HEK293 (cell line): ENCODE data around the gene CYREN.

Source experiments
- CTCF ChIA-PET: fragments of 350-600 bp; formaldehyde crosslinking; extraction: SDS; loops from one replicate; lab custom pipeline; 2021; ENCODE audit warnings: antibody characterized with exemption; lab: Yijun Ruan, JAX
- POLR2A ChIA-PET: fragments of 300-600 bp; formaldehyde crosslinking; extraction: SDS; loops from one replicate; lab custom pipeline; 2020; ENCODE audit warnings: antibody characterized with exemption, inconsistent platforms; lab: Yijun Ruan, JAX
- H3K27ac ChIP-seq: fragments of 200-500 bp; sonication (Bioruptor generic); 2 replicates; pipeline ENCODE4 v1.5.1; 2014; ENCODE audit warnings: low read depth, low read length, control low read depth, inconsistent platforms; ENCODE audit errors: extremely low read depth
- H3K36me3 ChIP-seq, 2 experiments: fragments of 200-500 bp in 1 of 2; sonication (Bioruptor generic) in 1 of 2; 1 replicate in 1 of 2; 2 replicates in 1 of 2; pipeline ENCODE4 v1.5.1; 2014 to 2017; ENCODE audit warnings: inconsistent platforms in 2 of 2, low read length in 2 of 2; ENCODE audit not compliant: control insufficient read depth in 2 of 2, insufficient read depth in 1 of 2
- H3K4me1 ChIP-seq: fragments of 200-500 bp; sonication (Bioruptor generic); 2 replicates; pipeline ENCODE4 v1.5.1; 2014; ENCODE audit warnings: mild to moderate bottlenecking, low read length, inconsistent platforms; ENCODE audit not compliant: control insufficient read depth, insufficient read depth
- H3K4me3 ChIP-seq: 2 replicates; pipeline ENCODE4 v1.5.1; 2011; ENCODE audit warnings: low read depth, mild to moderate bottlenecking, control low read depth, low read length, moderate library complexity
- H3K9me3 ChIP-seq: fragments of 200-500 bp; sonication (Bioruptor generic); 2 replicates; pipeline ENCODE4 v1.5.1; 2014; ENCODE audit warnings: low read depth, low read length, inconsistent platforms; ENCODE audit not compliant: control insufficient read depth, insufficient read depth
- GLIS2 ChIP-seq: fragments of 450-650 bp; formaldehyde crosslinking; IDR thresholded peaks from 2 replicates; pipeline ENCODE4 v1.5.1; 2016; ENCODE audit warnings: missing biosample characterization, missing genetic modification characterization
- KLF9 ChIP-seq: fragments of 450-650 bp; formaldehyde crosslinking; IDR thresholded peaks from 2 replicates; pipeline ENCODE4 v1.5.1; 2016; ENCODE audit warnings: missing biosample characterization, missing genetic modification characterization, low read depth
- ZNF10 ChIP-seq: fragments of 450-650 bp; formaldehyde crosslinking; IDR thresholded peaks from 2 replicates; pipeline ENCODE4 v1.5.1; 2017; ENCODE audit warnings: missing biosample characterization, missing genetic modification characterization
- ZNF112 ChIP-seq: fragments of 450-650 bp; formaldehyde crosslinking; IDR thresholded peaks from 2 replicates; pipeline ENCODE4 v1.5.0; 2017; ENCODE audit warnings: missing biosample characterization, missing genetic modification characterization
- ZNF202 ChIP-seq: fragments of 450-650 bp; formaldehyde crosslinking; IDR thresholded peaks from 2 replicates; pipeline ENCODE4 v1.5.1; 2016; ENCODE audit warnings: missing biosample characterization, missing genetic modification characterization, borderline replicate concordance
- ZNF23 ChIP-seq: fragments of 450-650 bp; formaldehyde crosslinking; IDR thresholded peaks from 2 replicates; pipeline ENCODE4 v1.5.1; 2016; ENCODE audit warnings: missing biosample characterization, missing genetic modification characterization, borderline replicate concordance
- ZNF335 ChIP-seq: fragments of 450-650 bp; formaldehyde crosslinking; conservative IDR thresholded peaks from 2 replicates; pipeline ENCODE4 v1.5.1; 2016; ENCODE audit warnings: missing biosample characterization, missing genetic modification characterization
- ZNF416 ChIP-seq: fragments of 450-650 bp; formaldehyde crosslinking; IDR thresholded peaks from 2 replicates; pipeline ENCODE4 v1.5.1; 2016; ENCODE audit warnings: missing biosample characterization, missing genetic modification characterization
- ZNF501 ChIP-seq: fragments of 450-650 bp; formaldehyde crosslinking; IDR thresholded peaks from 2 replicates; pipeline ENCODE4 v1.5.1; 2016; ENCODE audit warnings: missing biosample characterization, missing genetic modification characterization
- ZNF600 ChIP-seq: fragments of 450-650 bp; formaldehyde crosslinking; IDR thresholded peaks from 2 replicates; pipeline ENCODE4 v1.5.1; 2016; ENCODE audit warnings: missing biosample characterization, missing genetic modification characterization
- ZNF629 ChIP-seq: fragments of 450-650 bp; formaldehyde crosslinking; IDR thresholded peaks from 2 replicates; pipeline ENCODE4 v1.5.1; 2017; ENCODE audit warnings: missing biosample characterization, missing genetic modification characterization
- ZNF660 ChIP-seq: fragments of 450-650 bp; IDR thresholded peaks from 2 replicates; pipeline ENCODE4 v1.5.1; 2018; ENCODE audit warnings: missing biosample characterization, mild to moderate bottlenecking, missing genetic modification characterization
- TF ChIP-seq, protein P1 (sequence below): fragments of 450-650 bp; formaldehyde crosslinking; conservative IDR thresholded peaks from 2 replicates; pipeline ENCODE4 v1.5.1; 2016; ENCODE audit warnings: low read depth, missing biosample characterization, missing genetic modification characterization
- TF ChIP-seq, protein P2 (sequence below): fragments of 450-650 bp; formaldehyde crosslinking; IDR thresholded peaks from 2 replicates; pipeline ENCODE4 v1.5.1; 2016; ENCODE audit warnings: missing biosample characterization, missing genetic modification characterization
- TF ChIP-seq, protein P3 (sequence below): fragments of 450-650 bp; formaldehyde crosslinking; IDR thresholded peaks from 2 replicates; pipeline ENCODE4 v1.5.1; 2016; ENCODE audit warnings: missing biosample characterization, missing genetic modification characterization
- TF ChIP-seq, protein P4 (sequence below): fragments of 450-650 bp; formaldehyde crosslinking; IDR thresholded peaks from 2 replicates; pipeline ENCODE4 v1.5.1; 2016; ENCODE audit warnings: missing biosample characterization, missing genetic modification characterization

Gene CYREN

DNA sequence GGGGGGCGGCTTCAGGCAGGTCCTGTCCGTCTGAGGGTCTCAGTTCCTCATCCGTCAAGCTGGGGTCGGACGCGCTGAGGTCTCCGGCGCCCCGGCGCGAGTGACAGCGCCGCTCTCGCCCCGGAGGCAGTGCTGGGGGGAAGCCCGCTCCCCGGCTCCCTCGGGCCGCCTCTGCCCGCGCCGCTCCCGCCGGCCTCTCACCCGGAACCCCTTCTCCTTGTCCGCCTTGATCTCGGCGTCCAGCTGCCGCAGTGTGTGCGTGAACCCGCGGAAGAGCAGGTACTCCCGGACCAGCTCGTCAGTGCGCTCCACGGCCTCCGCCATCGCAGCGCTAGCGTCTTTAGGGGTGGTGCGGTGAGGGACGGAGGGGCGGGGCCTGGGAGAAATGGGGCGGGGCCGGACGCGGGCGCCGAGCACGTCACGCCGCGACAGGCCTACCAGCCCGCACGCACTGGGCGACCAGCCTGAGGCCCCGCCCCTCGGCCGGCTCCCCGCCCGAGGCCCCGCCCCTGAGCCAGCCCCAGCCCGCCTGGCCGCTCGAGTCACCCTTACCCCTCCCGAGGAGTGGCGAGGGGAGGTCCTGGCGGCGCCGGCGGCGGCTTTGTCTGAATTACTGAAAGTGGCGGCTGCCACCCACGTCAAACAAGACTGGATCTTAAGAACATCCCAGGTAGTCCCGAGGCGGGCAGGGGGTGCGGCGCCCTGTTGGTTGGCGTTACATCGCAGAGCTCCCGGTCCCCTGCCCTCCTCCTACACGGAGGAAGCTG is 40.9 kb upstream of the CYREN start, which contains the start of gene WDR91 (continued):
- TF ChIP-seq, protein P1, sequence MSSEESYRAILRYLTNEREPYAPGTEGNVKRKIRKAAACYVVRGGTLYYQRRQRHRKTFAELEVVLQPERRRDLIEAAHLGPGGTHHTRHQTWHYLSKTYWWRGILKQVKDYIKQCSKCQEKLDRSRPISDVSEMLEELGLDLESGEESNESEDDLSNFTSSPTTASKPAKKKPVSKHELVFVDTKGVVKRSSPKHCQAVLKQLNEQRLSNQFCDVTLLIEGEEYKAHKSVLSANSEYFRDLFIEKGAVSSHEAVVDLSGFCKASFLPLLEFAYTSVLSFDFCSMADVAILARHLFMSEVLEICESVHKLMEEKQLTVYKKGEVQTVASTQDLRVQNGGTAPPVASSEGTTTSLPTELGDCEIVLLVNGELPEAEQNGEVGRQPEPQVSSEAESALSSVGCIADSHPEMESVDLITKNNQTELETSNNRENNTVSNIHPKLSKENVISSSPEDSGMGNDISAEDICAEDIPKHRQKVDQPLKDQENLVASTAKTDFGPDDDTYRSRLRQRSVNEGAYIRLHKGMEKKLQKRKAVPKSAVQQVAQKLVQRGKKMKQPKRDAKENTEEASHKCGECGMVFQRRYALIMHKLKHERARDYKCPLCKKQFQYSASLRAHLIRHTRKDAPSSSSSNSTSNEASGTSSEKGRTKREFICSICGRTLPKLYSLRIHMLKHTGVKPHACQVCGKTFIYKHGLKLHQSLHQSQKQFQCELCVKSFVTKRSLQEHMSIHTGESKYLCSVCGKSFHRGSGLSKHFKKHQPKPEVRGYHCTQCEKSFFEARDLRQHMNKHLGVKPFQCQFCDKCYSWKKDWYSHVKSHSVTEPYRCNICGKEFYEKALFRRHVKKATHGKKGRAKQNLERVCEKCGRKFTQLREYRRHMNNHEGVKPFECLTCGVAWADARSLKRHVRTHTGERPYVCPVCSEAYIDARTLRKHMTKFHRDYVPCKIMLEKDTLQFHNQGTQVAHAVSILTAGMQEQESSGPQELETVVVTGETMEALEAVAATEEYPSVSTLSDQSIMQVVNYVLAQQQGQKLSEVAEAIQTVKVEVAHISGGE (tag by site-specific recombination) = peak; percentile 33; the same call in 1 of the 2 replicates
- TF ChIP-seq ZNF10 (tag by site-specific recombination) (0 out of 2 replicates have a peak, but pooled peaks have one; percentile 11), GLIS2 (peak; percentile 82), KLF9 (tag by site-specific recombination) (0 out of 2 replicates have a peak, but pooled peaks have one; percentile 15), ZNF202 (no peak)
- TF ChIP-seq, protein P2, sequence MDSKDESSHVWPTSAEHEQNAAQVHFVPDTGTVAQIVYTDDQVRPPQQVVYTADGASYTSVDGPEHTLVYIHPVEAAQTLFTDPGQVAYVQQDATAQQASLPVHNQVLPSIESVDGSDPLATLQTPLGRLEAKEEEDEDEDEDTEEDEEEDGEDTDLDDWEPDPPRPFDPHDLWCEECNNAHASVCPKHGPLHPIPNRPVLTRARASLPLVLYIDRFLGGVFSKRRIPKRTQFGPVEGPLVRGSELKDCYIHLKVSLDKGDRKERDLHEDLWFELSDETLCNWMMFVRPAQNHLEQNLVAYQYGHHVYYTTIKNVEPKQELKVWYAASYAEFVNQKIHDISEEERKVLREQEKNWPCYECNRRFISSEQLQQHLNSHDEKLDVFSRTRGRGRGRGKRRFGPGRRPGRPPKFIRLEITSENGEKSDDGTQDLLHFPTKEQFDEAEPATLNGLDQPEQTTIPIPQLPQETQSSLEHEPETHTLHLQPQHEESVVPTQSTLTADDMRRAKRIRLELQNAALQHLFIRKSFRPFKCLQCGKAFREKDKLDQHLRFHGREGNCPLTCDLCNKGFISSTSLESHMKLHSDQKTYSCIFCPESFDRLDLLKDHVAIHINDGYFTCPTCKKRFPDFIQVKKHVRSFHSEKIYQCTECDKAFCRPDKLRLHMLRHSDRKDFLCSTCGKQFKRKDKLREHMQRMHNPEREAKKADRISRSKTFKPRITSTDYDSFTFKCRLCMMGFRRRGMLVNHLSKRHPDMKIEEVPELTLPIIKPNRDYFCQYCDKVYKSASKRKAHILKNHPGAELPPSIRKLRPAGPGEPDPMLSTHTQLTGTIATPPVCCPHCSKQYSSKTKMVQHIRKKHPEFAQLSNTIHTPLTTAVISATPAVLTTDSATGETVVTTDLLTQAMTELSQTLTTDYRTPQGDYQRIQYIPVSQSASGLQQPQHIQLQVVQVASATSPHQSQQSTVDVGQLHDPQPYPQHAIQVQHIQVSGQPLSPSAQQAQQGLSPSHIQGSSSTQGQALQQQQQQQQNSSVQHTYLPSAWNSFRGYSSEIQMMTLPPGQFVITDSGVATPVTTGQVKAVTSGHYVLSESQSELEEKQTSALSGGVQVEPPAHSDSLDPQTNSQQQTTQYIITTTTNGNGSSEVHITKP (tag by site-specific recombination) = peak; percentile 31; the same call in 1 of the 2 replicates
- TF ChIP-seq, protein P3, sequence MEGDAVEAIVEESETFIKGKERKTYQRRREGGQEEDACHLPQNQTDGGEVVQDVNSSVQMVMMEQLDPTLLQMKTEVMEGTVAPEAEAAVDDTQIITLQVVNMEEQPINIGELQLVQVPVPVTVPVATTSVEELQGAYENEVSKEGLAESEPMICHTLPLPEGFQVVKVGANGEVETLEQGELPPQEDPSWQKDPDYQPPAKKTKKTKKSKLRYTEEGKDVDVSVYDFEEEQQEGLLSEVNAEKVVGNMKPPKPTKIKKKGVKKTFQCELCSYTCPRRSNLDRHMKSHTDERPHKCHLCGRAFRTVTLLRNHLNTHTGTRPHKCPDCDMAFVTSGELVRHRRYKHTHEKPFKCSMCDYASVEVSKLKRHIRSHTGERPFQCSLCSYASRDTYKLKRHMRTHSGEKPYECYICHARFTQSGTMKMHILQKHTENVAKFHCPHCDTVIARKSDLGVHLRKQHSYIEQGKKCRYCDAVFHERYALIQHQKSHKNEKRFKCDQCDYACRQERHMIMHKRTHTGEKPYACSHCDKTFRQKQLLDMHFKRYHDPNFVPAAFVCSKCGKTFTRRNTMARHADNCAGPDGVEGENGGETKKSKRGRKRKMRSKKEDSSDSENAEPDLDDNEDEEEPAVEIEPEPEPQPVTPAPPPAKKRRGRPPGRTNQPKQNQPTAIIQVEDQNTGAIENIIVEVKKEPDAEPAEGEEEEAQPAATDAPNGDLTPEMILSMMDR = peak; percentile 70; the same call in 1 of the 2 replicates
- TF ChIP-seq, protein P4, sequence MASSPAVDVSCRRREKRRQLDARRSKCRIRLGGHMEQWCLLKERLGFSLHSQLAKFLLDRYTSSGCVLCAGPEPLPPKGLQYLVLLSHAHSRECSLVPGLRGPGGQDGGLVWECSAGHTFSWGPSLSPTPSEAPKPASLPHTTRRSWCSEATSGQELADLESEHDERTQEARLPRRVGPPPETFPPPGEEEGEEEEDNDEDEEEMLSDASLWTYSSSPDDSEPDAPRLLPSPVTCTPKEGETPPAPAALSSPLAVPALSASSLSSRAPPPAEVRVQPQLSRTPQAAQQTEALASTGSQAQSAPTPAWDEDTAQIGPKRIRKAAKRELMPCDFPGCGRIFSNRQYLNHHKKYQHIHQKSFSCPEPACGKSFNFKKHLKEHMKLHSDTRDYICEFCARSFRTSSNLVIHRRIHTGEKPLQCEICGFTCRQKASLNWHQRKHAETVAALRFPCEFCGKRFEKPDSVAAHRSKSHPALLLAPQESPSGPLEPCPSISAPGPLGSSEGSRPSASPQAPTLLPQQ = 0 out of 2 replicates have a peak, but pooled peaks have one; percentile 18

DNA sequence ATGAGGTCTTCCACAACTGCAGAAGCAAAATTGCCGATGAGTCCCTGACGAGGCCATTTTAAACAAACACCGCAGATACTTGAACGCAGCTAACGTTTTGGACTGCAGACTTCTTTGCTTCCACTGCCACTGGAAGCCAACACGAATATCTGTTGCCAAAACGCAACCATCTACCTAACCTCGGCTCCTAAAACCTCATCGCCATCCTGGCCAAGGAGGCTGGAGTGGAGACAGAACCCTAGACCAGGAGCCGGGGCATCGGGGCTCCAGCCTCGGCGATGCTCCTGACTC is 40.3 kb upstream of the CYREN start:
- Histone ChIP-seq H3K27ac (no peak overlapping the region), H3K4me3 (peak overlapping the region; percentile 84), H3K9me3 (no peaks in the 10 kb centered on the region), H3K4me1 (peaks cover 7% of the 10 kb centered on the region), H3K36me3 (peaks cover 0 to 13% of the 10 kb centered on the region in 2 experiments; a peak in 1 of 3 replicates)
- ChIA-PET CTCF (interaction anchor here (0.6 kb wide), 1 partner anchor 451 kb away, joined by 3 read pairs; no protein-coding TSS in a partner anchor), POLR2A (interaction anchor here (1.4 to 1.5 kb wide), 2 partner anchors 9 to 10 kb away, joined by 3 to 4 read pairs; no protein-coding TSS in a partner anchor)
- no peak for TF ChIP-seq ZNF416 (tag by site-specific recombination)
- TF ChIP-seq ZNF501 = peak; percentile 50; the same call in 1 of the 2 replicates
- TF ChIP-seq ZNF112 = no peak
- TF ChIP-seq ZNF335 = peak; percentile 66
- TF ChIP-seq ZNF660 (tag by site-specific recombination) = peak; percentile 42; the same call in 1 of the 2 replicates
- 0 out of 2 replicates have a peak, but pooled peaks have one; percentile 7 for TF ChIP-seq ZNF629 (tag by site-specific recombination)
- TF ChIP-seq ZNF600 = peak; percentile 91; the same call in 1 of the 2 replicates
- no peak for TF ChIP-seq ZNF23
